ENCODE data around the gene MEIOC.

- TF ChIP-seq CTCF (conservative IDR thresholded peaks at IDR 0.05) (no peak), EZH2 (IDR thresholded peaks at IDR 0.05; ENCODE audit: low read depth) (no peak)
These were observed 31.9 kb downstream of the MEIOC start for GRCh38 chr17:44688200-44688599.

Data from PC-9 (cell line).